SK-N-SH treated with all-trans-retinoic acid at 6 μM for 48 hours (cell line): ENCODE measurements around the gene OR2L8.

Experiments
- ARNTL ChIP-seq: fragments of 450-650 bp; formaldehyde crosslinking; IDR thresholded peaks from 2 replicates; pipeline ENCODE4 v1.5.0; 2020; ENCODE audit warnings: low read depth, mild to moderate bottlenecking, moderate library complexity, borderline replicate concordance
- CSDC2 ChIP-seq: fragments of 250-450 bp; sonication (Bioruptor Pico); IDR thresholded peaks from 2 replicates; pipeline ENCODE4 v1.5.0; 2020; ENCODE audit warnings: mild to moderate bottlenecking, moderate library complexity
- ZNF70 ChIP-seq: fragments of 450-650 bp; formaldehyde crosslinking; IDR thresholded peaks from 2 replicates; pipeline ENCODE4 v1.5.0; 2020; ENCODE audit warnings: mild to moderate bottlenecking, moderate library complexity
- TF ChIP-seq, protein P1 (sequence below): fragments of 250-450 bp; sonication (Bioruptor Pico); IDR thresholded peaks from 2 replicates; pipeline ENCODE4 v1.8.0; 2020; ENCODE audit warnings: mild to moderate bottlenecking, moderate library complexity, borderline replicate concordance

DNA sequence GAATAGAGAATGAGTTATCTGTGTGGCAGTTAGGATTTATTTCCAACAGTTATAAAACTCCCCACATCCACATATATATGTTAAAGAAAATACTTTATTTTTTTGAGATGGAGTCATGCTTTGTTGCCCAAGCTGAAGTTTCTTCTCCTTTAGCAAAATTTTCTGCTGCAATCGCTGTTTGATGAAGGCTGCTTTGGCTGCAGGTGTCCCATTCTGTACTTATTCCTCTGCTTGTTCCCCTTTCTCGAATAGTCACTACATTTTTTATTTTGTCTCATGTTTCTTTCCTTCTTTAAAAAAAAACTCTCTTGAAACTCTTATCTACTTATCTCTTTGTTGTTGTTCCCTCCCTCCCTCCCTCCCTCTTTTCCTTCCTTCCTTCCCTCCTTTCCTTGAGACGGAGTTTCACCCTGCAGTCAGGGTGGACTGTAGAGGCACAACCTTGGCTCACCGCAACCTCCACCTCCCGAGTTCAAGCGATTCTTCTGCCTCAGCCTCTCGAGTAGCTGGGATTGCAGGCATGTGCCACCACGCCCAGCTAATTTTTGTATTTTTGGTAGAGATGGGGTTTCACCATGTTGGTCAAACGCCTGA lies 42.7 kb upstream of the OR2L8 start:
- TF ChIP-seq, protein P1, sequence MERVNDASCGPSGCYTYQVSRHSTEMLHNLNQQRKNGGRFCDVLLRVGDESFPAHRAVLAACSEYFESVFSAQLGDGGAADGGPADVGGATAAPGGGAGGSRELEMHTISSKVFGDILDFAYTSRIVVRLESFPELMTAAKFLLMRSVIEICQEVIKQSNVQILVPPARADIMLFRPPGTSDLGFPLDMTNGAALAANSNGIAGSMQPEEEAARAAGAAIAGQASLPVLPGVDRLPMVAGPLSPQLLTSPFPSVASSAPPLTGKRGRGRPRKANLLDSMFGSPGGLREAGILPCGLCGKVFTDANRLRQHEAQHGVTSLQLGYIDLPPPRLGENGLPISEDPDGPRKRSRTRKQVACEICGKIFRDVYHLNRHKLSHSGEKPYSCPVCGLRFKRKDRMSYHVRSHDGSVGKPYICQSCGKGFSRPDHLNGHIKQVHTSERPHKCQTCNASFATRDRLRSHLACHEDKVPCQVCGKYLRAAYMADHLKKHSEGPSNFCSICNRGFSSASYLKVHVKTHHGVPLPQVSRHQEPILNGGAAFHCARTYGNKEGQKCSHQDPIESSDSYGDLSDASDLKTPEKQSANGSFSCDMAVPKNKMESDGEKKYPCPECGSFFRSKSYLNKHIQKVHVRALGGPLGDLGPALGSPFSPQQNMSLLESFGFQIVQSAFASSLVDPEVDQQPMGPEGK (CRISPR knock-in tag), result no peak
- TF ChIP-seq ARNTL (no peak), ZNF70 (CRISPR knock-in tag) (no peak), CSDC2 (CRISPR knock-in tag) (no peak)
